Measurements from ENCODE around the gene CIPC.

Gene CIPC

GRCh38 chr14:77141214-77142004 is 43.4 kb downstream of the CIPC start, which contains the start of gene ZDHHC22:
ZDHHC22 (minus strand) TSS chr14:77141791; CDS start chr14:77139738, 2,053 bp downstream.
- H3K27ac ChIP-seq, result no peak within 1 kb of the TSS
- no peak for TF ChIP-seq FOXP2 (optimal IDR thresholded peaks at IDR 0.05; ENCODE audit: control extremely low read depth, extremely low read length, insufficient read depth)
- no peak for TF ChIP-seq EZH2 (IDR thresholded peaks at IDR 0.05)
- no peak for TF ChIP-seq POLR2AphosphoS5 (IDR thresholded peaks at IDR 0.05; ENCODE audit: borderline replicate concordance, low read depth, low read length)
- DNase-seq (ENCODE audit: low read depth, low spot score), result no peak
- no peaks in the 10 kb centered on the region for H3K36me3 ChIP-seq (ENCODE audit: insufficient read depth, low read length)
- H3K9ac ChIP-seq (ENCODE audit: insufficient read length), result no peak within 1 kb of the TSS
- peak within 1 kb of the TSS; percentile 64 for H3K4me3 ChIP-seq
- H3K9me3 ChIP-seq (ENCODE audit: low read depth, low read length), result no peaks in the 10 kb centered on the region

- Histone ChIP-seq H3K9me3 (ENCODE audit: low read depth, low read length) (no peaks in the 10 kb centered on the region), H3K27ac (no peak overlapping the region), H3K4me3 (no peak overlapping the region), H3K9ac (ENCODE audit: insufficient read length) (no peak overlapping the region), H3K36me3 (ENCODE audit: insufficient read depth, low read length) (no peaks in the 10 kb centered on the region)
- TF ChIP-seq FOXP2 (optimal IDR thresholded peaks at IDR 0.05; ENCODE audit: control extremely low read depth, extremely low read length, insufficient read depth) (no peak), POLR2AphosphoS5 (IDR thresholded peaks at IDR 0.05; ENCODE audit: borderline replicate concordance, low read depth, low read length) (no peak), EZH2 (IDR thresholded peaks at IDR 0.05) (no peak)
- DNase-seq (ENCODE audit: low read depth, low spot score), result no peak
Observed at GRCh38 chr14:77142005-77142800, 44.1 kb downstream of the CIPC start.

- Histone ChIP-seq H3K4me3 (no peak overlapping the region), H3K9ac (ENCODE audit: insufficient read length) (no peak overlapping the region), H3K27ac (no peak overlapping the region), H3K36me3 (ENCODE audit: insufficient read depth, low read length) (no peaks in the 10 kb centered on the region), H3K9me3 (ENCODE audit: low read depth, low read length) (no peaks in the 10 kb centered on the region)
- TF ChIP-seq FOXP2 (optimal IDR thresholded peaks at IDR 0.05; ENCODE audit: control extremely low read depth, extremely low read length, insufficient read depth) (no peak), POLR2AphosphoS5 (IDR thresholded peaks at IDR 0.05; ENCODE audit: borderline replicate concordance, low read depth, low read length) (no peak), EZH2 (IDR thresholded peaks at IDR 0.05) (no peak)
- DNase-seq (ENCODE audit: low read depth, low spot score), result no peak
Observed at GRCh38 chr14:77143071-77143470, 45.0 kb downstream of the CIPC start.

- Histone ChIP-seq H3K9me3 (ENCODE audit: low read depth, low read length) (no peaks in the 10 kb centered on the region), H3K9ac (ENCODE audit: insufficient read length) (no peak overlapping the region), H3K4me3 (no peak overlapping the region), H3K27ac (no peak overlapping the region), H3K36me3 (ENCODE audit: insufficient read depth, low read length) (no peaks in the 10 kb centered on the region)
- no peak for TF ChIP-seq FOXP2 (optimal IDR thresholded peaks at IDR 0.05; ENCODE audit: control extremely low read depth, extremely low read length, insufficient read depth)
- DNase-seq (ENCODE audit: low read depth, low spot score), result no peak
Observed at GRCh38 chr14:77144412-77145115, 46.5 kb downstream of the CIPC start.

GRCh38 chr14:77145975-77146740 is 48.1 kb downstream of the CIPC start:
- Histone ChIP-seq H3K4me3 (no peak overlapping the region), H3K9ac (ENCODE audit: insufficient read length) (no peak overlapping the region), H3K27ac (no peak overlapping the region), H3K36me3 (ENCODE audit: insufficient read depth, low read length) (no peaks in the 10 kb centered on the region), H3K9me3 (ENCODE audit: low read depth, low read length) (no peaks in the 10 kb centered on the region)
- no peak for TF ChIP-seq POLR2AphosphoS5 (IDR thresholded peaks at IDR 0.05; ENCODE audit: borderline replicate concordance, low read depth, low read length)
- no peak for DNase-seq (ENCODE audit: low read depth, low spot score)

GRCh38 chr14:77148510-77149231 is 50.6 kb downstream of the CIPC start:
- Histone ChIP-seq H3K27ac (no peak overlapping the region), H3K4me3 (no peak overlapping the region), H3K36me3 (ENCODE audit: insufficient read depth, low read length) (no peaks in the 10 kb centered on the region), H3K9me3 (ENCODE audit: low read depth, low read length) (no peaks in the 10 kb centered on the region), H3K9ac (ENCODE audit: insufficient read length) (no peak overlapping the region)
- TF ChIP-seq FOXP2 (optimal IDR thresholded peaks at IDR 0.05; ENCODE audit: control extremely low read depth, extremely low read length, insufficient read depth) (no peak), POLR2AphosphoS5 (IDR thresholded peaks at IDR 0.05; ENCODE audit: borderline replicate concordance, low read depth, low read length) (no peak), EZH2 (IDR thresholded peaks at IDR 0.05) (no peak)
- no peak for DNase-seq (ENCODE audit: low read depth, low spot score)

- Histone ChIP-seq H3K4me3 (no peak overlapping the region), H3K36me3 (ENCODE audit: insufficient read depth, low read length) (no peaks in the 10 kb centered on the region), H3K9me3 (ENCODE audit: low read depth, low read length) (no peaks in the 10 kb centered on the region), H3K27ac (no peak overlapping the region), H3K9ac (ENCODE audit: insufficient read length) (no peak overlapping the region)
- no peak for DNase-seq (ENCODE audit: low read depth, low spot score)
- TF ChIP-seq FOXP2 (optimal IDR thresholded peaks at IDR 0.05; ENCODE audit: control extremely low read depth, extremely low read length, insufficient read depth) (no peak), POLR2AphosphoS5 (IDR thresholded peaks at IDR 0.05; ENCODE audit: borderline replicate concordance, low read depth, low read length) (no peak), EZH2 (IDR thresholded peaks at IDR 0.05) (no peak)
Observed at GRCh38 chr14:77151245-77151644, 53.2 kb downstream of the CIPC start.
